Lower lobe of right lung (tissue), 2 donors: ENCODE measurements around the gene SRGAP2C. TPM values are rescaled to one million over a fixed set of nuclear protein-coding genes. Genes with fewer than 3 reads are reported as not detected.
"Not testable (repeated sequence)": the region's sequence is repeated elsewhere in the genome, so short reads cannot be mapped to it uniquely, and the experiment has no call there.

Experiments used
- ATAC-seq, 2 donors: fragments of 200-7000 bp; cut with Tn5 transposase; one replicate each; pipeline ENCODE4 v1.9.1; 2020 to 2022; ENCODE audit warnings: mild to moderate bottlenecking in 2 of 2, moderate library complexity in 2 of 2
- DNase-seq: peaks from one replicate; pipeline ENCODE4 v3.0.0-alpha.2; 2020
- H3K27ac ChIP-seq: fragments of 200-600 bp; one replicate; pipeline ENCODE4 v1.8.0; 2022
- H3K27me3 ChIP-seq: fragments of 200-600 bp; one replicate; pipeline ENCODE4 v1.8.0; 2022; ENCODE audit warnings: low read depth
- H3K36me3 ChIP-seq: fragments of 200-600 bp; one replicate; pipeline ENCODE4 v1.8.0; 2022; ENCODE audit warnings: mild to moderate bottlenecking
- H3K4me1 ChIP-seq: fragments of 200-600 bp; one replicate; pipeline ENCODE4 v1.8.0; 2022
- H3K4me3 ChIP-seq: fragments of 200-600 bp; one replicate; pipeline ENCODE4 v1.8.0; 2022; ENCODE audit warnings: mild to moderate bottlenecking
- H3K9me3 ChIP-seq: fragments of 200-600 bp; one replicate; pipeline ENCODE4 v1.8.0; 2022
- intact Hi-C: fragments of 100-400 bp; cut with DNase I; formaldehyde crosslinking; loops from one replicate; pipeline ENCODE4 v1.11.0; 2022
- total RNA-seq: library from RNA; stranded (reverse); fragmentation: NEBNext Ultra II Directional; extraction: Animal tissue kit (Norgen Biotek cat#: 25700); gene quantifications from one replicate; pipeline ENCODE4 v1.2.1, GENCODE V29; 2021
- donor health status: DM: no; HTN: yes; CAD: no; lungs with severe emphysema.

Gene SRGAP2C
- total RNA-seq, 1 donor from 2014 or later = 33.9 TPM

- DNase-seq, intact Hi-C loops, H3K4me3 ChIP-seq, H3K36me3 ChIP-seq, H3K27me3 ChIP-seq, ATAC-seq, H3K27ac ChIP-seq, H3K4me1 ChIP-seq, H3K9me3 ChIP-seq: not testable (repeated sequence)
These were observed 98.9 kb downstream of the SRGAP2C start for GRCh38 chr1:121283587-121284180.

DNA sequence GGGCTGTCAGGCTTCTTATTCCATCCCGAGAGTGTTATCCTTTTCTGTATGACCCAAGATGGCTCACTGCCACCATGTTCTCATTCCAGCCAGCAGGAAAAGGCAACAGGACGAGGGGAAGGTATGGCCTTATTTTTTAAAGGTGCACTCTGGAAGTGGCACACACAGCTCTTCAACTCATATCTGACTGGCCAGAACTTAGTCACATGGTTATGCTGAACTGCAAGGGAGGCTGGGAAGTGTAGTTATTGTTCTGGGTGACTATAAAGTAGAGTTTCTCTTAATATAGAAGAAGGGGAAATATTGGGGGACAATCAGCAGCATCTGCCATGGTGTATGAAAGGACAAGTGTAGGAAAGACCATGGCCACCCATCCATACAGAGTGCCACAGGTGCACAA, 107.8 kb downstream of the SRGAP2C start:
- H3K36me3 ChIP-seq, DNase-seq, H3K27me3 ChIP-seq, H3K4me3 ChIP-seq, H3K9me3 ChIP-seq, H3K27ac ChIP-seq, intact Hi-C loops, H3K4me1 ChIP-seq, ATAC-seq: not testable (repeated sequence)

- H3K27me3 ChIP-seq, H3K4me1 ChIP-seq, H3K4me3 ChIP-seq, H3K27ac ChIP-seq, H3K9me3 ChIP-seq, H3K36me3 ChIP-seq, intact Hi-C loops, DNase-seq: not testable (repeated sequence)
- ATAC-seq = peak in 1 of 2 donors; percentile 32
These were observed 108.8 kb downstream of the SRGAP2C start for GRCh38 chr1:121293263-121294204.

DNA sequence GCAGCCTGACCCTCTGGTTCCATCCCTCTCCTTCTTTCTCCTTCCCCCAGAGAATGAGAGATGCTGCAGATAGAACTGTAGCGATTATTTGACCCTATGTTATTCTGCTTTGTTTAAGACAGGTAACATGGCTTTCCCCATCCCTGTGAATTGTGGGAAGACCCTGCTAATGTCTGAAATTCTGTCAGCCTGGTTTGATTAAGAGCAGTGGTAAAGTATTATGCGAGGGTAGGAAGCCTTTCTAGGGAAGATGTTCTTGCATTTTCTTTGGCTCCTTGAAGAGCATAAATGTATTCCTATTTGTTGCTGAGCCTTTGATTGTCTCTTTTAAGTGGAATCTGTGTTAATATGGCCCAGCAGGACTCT, 109.4 kb downstream of the SRGAP2C start:
- H3K9me3 ChIP-seq, intact Hi-C loops, H3K4me1 ChIP-seq, H3K27ac ChIP-seq, ATAC-seq, H3K36me3 ChIP-seq, H3K27me3 ChIP-seq, DNase-seq, H3K4me3 ChIP-seq: not testable (repeated sequence)

GRCh38 chr1:121296563-121296962, 111.8 kb downstream of the SRGAP2C start:
- H3K9me3 ChIP-seq, H3K4me1 ChIP-seq, DNase-seq, intact Hi-C loops, H3K36me3 ChIP-seq, ATAC-seq, H3K27me3 ChIP-seq, H3K4me3 ChIP-seq, H3K27ac ChIP-seq: not testable (repeated sequence)

DNA sequence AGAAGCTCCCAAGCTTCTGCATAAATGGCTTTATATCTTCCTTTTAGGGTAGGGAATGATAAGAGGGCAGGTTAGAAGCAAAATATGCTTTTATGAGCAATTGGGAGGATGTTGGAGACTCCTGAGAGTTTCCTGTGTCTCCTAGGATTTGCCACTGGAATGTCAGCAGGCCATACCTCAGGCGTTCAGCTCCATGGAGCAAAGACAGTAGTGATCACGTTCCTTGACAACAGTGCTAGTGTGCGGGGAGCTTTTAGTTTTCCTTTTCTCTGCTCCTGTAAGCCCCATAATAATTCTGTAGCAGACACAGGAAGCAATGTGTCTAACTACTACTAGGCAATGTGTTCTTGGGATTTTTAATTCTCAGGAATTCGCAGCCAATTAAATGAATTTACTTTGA, 113.8 kb downstream of the SRGAP2C start:
- intact Hi-C loops, H3K36me3 ChIP-seq, H3K9me3 ChIP-seq, H3K27me3 ChIP-seq, H3K27ac ChIP-seq, ATAC-seq, H3K4me3 ChIP-seq, DNase-seq, H3K4me1 ChIP-seq: not testable (repeated sequence)

DNA sequence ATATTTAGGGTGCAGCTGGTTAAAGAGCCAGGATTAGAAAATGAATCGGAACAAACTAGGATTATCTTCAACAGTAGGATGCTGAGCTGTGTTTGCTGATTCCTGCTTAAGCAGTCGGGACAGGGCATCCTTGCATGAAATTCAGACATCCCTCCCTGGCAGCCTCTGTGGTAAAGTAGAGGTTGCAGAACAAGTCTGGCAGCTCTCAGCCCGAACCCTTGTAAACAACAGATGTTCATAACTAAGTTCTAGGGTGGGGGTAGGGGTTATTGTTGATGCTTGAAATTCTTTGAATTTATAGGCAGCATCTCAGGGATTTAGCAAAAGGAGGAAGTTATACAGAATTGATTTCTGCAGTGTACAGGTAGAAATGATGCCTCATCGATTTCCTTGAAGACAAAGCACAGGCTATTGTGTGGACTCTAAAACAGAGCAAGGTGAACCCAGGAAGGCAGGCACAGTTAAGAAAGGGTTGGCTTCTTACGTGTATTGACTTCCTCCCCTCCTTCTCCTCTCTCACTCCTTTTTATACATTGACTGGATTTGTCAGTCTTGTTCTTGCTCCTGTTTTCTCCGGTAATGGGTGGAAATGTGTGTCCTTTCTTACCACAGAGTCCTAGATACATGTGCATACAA, 114.9 kb downstream of the SRGAP2C start:
- intact Hi-C loops, DNase-seq, H3K9me3 ChIP-seq, H3K27me3 ChIP-seq, H3K27ac ChIP-seq, H3K4me3 ChIP-seq, H3K4me1 ChIP-seq, H3K36me3 ChIP-seq: not testable (repeated sequence)
- ATAC-seq = peak; percentile 85 to 91

DNA sequence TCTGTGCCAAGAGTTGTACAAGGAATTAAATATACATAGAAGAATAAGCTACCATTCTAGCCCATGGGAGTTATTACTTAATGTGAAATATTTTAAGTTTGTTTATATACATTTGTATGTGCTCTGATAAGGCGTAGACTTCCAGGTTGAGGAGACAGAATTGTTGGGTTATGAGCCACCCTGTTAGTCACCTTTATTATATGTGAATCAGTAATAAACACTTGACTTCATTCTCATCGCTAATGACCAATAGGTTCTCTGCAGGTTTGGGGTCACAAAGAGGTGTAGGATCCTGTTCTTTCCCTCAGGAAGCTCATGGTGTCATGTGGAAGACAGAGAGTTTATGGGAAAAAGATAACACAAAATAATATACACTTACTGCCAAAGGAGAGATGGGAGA, 117.1 kb downstream of the SRGAP2C start:
- H3K27me3 ChIP-seq, H3K27ac ChIP-seq, H3K4me1 ChIP-seq, ATAC-seq, DNase-seq, H3K9me3 ChIP-seq, H3K4me3 ChIP-seq, H3K36me3 ChIP-seq, intact Hi-C loops: not testable (repeated sequence)

DNA sequence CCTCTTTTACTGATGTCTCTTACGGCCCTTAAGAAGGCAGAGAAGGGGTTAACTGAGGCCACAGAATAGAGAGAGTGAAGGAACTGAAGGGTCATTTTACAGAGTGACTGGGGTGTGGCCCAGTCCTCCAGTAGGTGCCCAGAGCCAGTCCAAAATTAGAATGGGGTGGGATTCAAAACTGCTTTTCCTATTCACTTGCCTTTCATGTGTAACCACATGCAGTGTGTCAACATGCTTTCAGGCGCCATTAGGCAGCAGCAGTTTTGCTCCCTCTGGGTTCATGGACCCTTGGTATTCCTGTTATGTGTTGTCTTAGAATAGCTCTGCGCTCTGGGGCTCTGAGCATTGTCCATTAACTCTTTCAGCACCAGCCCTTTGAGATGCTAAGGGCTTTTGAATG, 123.0 kb downstream of the SRGAP2C start:
- intact Hi-C loops, H3K9me3 ChIP-seq, DNase-seq, H3K4me1 ChIP-seq, H3K4me3 ChIP-seq, H3K27ac ChIP-seq, H3K27me3 ChIP-seq, H3K36me3 ChIP-seq: not testable (repeated sequence)
- peak in 1 of 2 donors; percentile 35 for ATAC-seq

GRCh38 chr1:121315509-121315908, 130.7 kb downstream of the SRGAP2C start:
- H3K27ac ChIP-seq, H3K4me3 ChIP-seq, H3K36me3 ChIP-seq, H3K9me3 ChIP-seq, DNase-seq, intact Hi-C loops, H3K27me3 ChIP-seq, H3K4me1 ChIP-seq: not testable (repeated sequence)
- peak in 1 of 2 donors; percentile 25 for ATAC-seq

- H3K36me3 ChIP-seq, intact Hi-C loops, H3K27ac ChIP-seq, H3K4me3 ChIP-seq, H3K4me1 ChIP-seq, H3K9me3 ChIP-seq, H3K27me3 ChIP-seq, DNase-seq: not testable (repeated sequence)
- peak; percentile 54 to 91 for ATAC-seq
These were observed 131.3 kb downstream of the SRGAP2C start for GRCh38 chr1:121316081-121316480.

GRCh38 chr1:121317491-121318468, 133.0 kb downstream of the SRGAP2C start:
- H3K27me3 ChIP-seq, H3K36me3 ChIP-seq, intact Hi-C loops, H3K9me3 ChIP-seq, H3K4me3 ChIP-seq, H3K27ac ChIP-seq, H3K4me1 ChIP-seq, DNase-seq: not testable (repeated sequence)
- ATAC-seq = peak in 1 of 2 donors; percentile 67

DNA sequence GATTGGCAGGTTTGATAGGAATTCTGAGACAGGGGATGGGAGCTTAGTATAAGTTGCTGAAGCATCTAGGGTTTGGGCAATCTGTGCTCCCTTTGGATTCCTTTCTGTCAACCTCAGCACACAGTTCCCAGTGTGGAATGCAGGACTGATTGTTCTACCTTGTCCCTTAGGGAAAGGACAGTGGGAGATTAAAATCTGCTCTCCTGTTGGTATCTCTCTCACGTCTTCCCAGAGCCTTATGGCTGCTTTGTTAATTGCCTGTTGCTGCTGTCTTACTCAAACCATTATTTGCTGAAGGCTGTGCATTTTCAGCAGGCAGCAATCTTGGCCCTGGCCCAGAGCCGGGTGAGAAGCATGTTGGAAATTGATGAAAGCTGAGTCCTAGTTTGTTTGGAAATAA, 133.9 kb downstream of the SRGAP2C start:
- H3K27ac ChIP-seq, DNase-seq, H3K4me1 ChIP-seq, H3K4me3 ChIP-seq, intact Hi-C loops, H3K9me3 ChIP-seq, H3K36me3 ChIP-seq, H3K27me3 ChIP-seq: not testable (repeated sequence)
- ATAC-seq = peak in 1 of 2 donors; percentile 38
